Fibroblast of mammary gland (primary cell): ENCODE results near the gene EXOSC9.

Source experiments
- DNase-seq: peaks from one replicate; pipeline ENCODE4 v3.0.0-alpha.2; 2010; ENCODE audit warnings: low read depth
- H3K4me3 ChIP-seq: 2 replicates; pipeline ENCODE4 v1.5.1; 2011; ENCODE audit warnings: low read depth, mild to moderate bottlenecking, low read length, moderate library complexity; ENCODE audit not compliant: control insufficient read depth
- CTCF ChIP-seq: conservative IDR thresholded peaks from 2 replicates; pipeline ENCODE4 v1.5.1; 2011; ENCODE audit warnings: low read depth, low read length, inconsistent platforms; ENCODE audit not compliant: control insufficient read depth, insufficient read depth

EXOSC9 gene

DNA sequence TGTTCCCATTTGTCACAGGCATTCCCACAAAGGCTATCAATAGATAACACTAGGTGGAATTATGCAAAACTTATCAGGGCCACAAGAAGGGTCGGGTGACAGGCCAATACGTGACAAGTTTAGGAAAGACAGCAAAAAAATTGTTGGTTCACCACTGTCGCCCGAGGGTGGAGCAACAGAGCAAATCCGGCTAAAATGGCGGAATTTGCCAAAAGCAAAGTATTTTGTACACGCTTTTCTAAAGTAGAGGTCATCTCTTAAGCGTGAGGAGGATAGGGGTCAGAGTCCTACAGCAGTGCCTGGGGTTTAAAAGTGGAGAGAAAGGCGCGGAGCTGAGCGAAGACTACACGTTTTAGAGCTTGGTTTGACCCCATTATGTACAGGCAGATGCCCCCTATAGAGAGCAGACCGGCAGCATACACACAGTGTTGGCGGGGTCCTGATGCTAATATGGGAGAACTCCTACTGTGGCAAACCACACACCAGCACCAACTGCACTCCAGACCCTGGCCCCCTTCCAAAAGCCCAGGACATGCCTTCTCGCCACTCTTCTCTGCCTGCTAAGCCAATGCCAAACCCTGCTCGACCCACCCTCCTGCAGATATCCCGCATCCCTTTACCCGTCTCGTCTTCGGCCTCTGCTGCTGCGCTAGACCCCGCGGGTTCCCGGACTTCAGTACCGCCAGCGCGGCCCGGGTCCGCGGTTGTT, 21.8 kb downstream of the EXOSC9 start:
- peak overlapping the region; percentile 84 for H3K4me3 ChIP-seq
- TF ChIP-seq CTCF: peak; percentile 12
- DNase-seq: no peak

DNA sequence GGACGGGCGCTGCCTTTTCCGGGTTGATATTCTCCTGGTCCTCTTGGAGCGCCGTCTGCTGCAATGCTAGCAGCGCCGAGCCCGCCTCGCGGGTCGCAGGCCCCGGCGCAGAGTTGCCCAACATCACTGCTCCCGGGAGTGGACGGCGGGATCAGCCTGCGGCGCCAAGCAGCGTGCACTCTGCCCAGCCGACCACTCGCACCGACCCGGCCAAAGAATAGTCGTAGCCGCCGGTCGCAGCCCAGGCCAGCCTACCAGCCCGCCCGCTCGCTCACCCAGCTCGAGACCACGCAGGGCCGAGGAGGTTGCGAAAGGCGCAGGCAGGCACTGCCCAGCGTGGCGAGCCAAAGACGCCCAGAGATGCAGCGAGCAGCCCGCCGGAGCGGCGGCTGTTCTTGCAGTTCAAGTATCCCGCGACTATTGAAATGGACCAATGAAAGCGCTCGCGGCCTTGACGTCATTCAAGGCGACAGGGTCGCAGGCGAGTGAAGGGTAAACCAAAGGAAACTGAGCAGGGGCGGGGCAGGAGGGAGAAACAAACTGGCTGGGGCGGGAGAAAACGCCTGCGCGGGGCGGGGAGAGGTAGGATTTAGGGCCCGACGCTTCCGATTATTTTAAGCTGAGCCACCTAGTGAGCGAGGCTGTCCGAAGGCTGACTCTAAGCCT, 22.5 kb downstream of the EXOSC9 start, which contains the start of gene CCNA2:
CCNA2 (minus strand) TSS at position 379 of the 666 bp plus-strand sequence; CDS start at position 124, 255 bp downstream.
- peak; percentile 4 for TF ChIP-seq CTCF
- DNase-seq: peak; percentile 97
- peak within 1 kb of the TSS; percentile 84 for H3K4me3 ChIP-seq

DNA sequence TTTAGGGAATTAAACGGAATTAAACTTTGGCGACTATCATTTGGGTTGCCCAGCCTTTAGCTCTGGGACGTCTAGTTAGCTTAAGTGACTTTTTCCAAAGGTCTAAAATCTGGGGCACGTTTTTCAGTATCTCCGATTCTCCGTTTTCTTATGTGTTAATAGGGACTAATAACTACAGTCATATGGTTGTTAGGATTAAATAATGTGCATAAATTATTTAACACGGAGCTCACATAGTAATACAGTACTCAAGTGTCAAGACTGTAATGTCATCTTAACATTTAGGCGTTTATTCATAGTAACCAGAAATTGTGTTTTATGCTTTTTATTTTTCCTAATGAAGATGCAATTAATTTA, 23.0 kb downstream of the EXOSC9 start:
- no peak for DNase-seq
- peak overlapping the region; percentile 84 for H3K4me3 ChIP-seq
- no peak for TF ChIP-seq CTCF

DNA sequence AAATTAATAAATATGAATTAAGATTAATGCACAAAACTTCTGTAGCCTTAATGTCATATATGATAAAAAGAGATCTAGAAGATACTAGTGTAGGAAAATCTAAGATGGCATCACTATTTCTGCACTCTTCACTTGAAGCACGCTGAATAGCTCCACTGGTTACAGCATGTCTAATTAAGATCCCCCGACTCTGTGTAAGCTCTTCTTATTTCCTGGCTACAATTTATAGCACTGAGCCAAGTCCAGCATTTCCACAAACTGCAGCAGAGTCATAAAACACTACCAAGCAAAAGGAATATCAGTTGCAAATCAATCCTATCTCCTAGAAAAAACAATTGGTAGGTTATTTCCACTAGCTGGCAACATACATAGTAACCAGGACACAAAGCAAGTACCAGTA, 23.8 kb downstream of the EXOSC9 start:
- TF ChIP-seq CTCF: no peak
- no peak for DNase-seq

DNA sequence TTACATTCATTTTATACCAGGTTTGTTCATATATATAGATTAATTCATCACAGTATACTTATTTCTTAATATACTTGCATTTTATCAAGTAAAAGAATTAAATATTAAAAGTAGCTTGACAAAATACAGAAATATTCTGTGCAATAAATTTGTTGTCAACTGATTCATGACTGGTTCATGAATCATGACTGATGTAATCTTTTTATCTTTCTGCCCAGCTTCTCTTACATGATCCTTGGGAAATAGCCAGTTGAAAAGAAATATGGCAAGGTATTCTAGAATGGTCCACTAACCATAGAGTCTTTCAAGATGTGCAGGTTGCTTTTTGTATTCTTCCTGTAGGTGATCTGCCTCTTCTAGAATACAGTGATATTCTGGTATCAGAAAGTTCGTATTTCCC, 26.7 kb downstream of the EXOSC9 start:
- no peak overlapping the region for H3K4me3 ChIP-seq
- no peak for TF ChIP-seq CTCF
- peak; percentile 67 for DNase-seq

More for the DNA sequence above, 23.8 kb downstream of the EXOSC9 start:
- no peak overlapping the region for H3K4me3 ChIP-seq

GRCh38 chr4:121829511-121829910, 28.4 kb downstream of the EXOSC9 start:
- TF ChIP-seq CTCF: no peak
- DNase-seq: no peak
- no peak overlapping the region for H3K4me3 ChIP-seq

DNA sequence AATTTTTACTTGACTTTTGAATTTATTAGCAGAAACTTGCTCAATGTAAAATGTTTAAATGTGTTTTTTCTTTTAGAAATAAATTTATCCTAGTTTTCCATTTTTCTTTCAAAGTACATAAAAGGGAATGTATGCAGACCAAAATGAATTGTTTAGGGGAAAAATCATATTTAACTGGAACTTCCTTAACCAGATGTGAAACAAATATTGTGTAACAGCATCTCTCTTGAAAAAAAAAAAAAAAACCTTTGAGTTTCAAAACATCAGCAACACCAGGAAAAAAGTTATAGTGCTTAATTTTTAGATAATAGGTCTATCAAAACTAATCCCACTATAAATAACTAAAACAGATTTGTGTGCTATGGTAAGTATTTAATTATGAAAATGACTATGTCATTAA, 37.0 kb downstream of the EXOSC9 start:
- no peak for DNase-seq
- TF ChIP-seq CTCF: no peak
- no peak overlapping the region for H3K4me3 ChIP-seq
